Spleen (tissue), 11 donors: ENCODE data around the gene SIPA1L3. TPM values are rescaled to one million over a fixed set of nuclear protein-coding genes. Genes with fewer than 3 reads are reported as not detected.

Experiments
- DNase-seq: peaks from one replicate; pipeline ENCODE4 v3.0.0-alpha.2; 2020
- H3K27ac ChIP-seq, 8 donors: fragments of 200-600 bp; sonication (generic) in 7 of 8; 1 replicate in 4 of 8; 2 replicates in 4 of 8; pipeline versions ENCODE4 v1.5.0 to v1.8.0; 2016 to 2021; ENCODE audit warnings: inconsistent platforms in 4 of 8, mild to moderate bottlenecking in 4 of 8, moderate library complexity in 1 of 8
- H3K27me3 ChIP-seq, 7 donors: fragments of 200-600 bp; sonication (generic) in 6 of 7; replicated peaks in 1 of 7; 1 replicate in 4 of 7; 2 replicates in 3 of 7; pipeline versions ENCODE4 v1.5.0 to v1.8.0; 2016 to 2021; ENCODE audit warnings: inconsistent platforms in 3 of 7, mild to moderate bottlenecking in 1 of 7
- H3K36me3 ChIP-seq, 6 donors: fragments of 200-600 bp; sonication (generic) in 5 of 6; 1 replicate in 4 of 6; 2 replicates in 2 of 6; pipeline versions ENCODE4 v1.5.0 to v1.8.0; 2016 to 2021; ENCODE audit warnings: inconsistent platforms in 2 of 6
- H3K4me1 ChIP-seq, 6 donors: fragments of 200-600 bp; sonication (generic) in 5 of 6; 1 replicate in 3 of 6; 2 replicates in 3 of 6; pipeline versions ENCODE4 v1.5.0 to v1.8.0; 2016 to 2021; ENCODE audit warnings: inconsistent platforms in 3 of 6
- H3K4me3 ChIP-seq, 8 donors: fragments of 200-600 bp; sonication (generic) in 7 of 8; 1 replicate in 4 of 8; 2 replicates in 4 of 8; pipeline versions ENCODE4 v1.5.0 to v1.8.0; 2016 to 2021; ENCODE audit warnings: inconsistent platforms in 4 of 8, mild to moderate bottlenecking in 4 of 8, moderate library complexity in 2 of 8
- H3K9me3 ChIP-seq, 8 donors: fragments of 200-600 bp; sonication (generic) in 7 of 8; 1 replicate in 4 of 8; 2 replicates in 4 of 8; pipeline versions ENCODE4 v1.5.0 to v1.8.0; 2016 to 2021; ENCODE audit warnings: inconsistent platforms in 4 of 8
- CTCF ChIP-seq, 11 experiments: fragments of 200-600 bp in 7 of 11; fragments of 450-650 bp in 4 of 11; sonication (generic) in 4 of 11; IDR thresholded peaks in 8 of 11; conservative IDR thresholded peaks in 3 of 11; 1 replicate in 7 of 11; 2 replicates in 4 of 11; pipeline versions ENCODE4 v1.4.0 to v1.8.0; 2016 to 2021; ENCODE audit warnings: antibody characterized with exemption in 11 of 11, inconsistent platforms in 4 of 11, mild to moderate bottlenecking in 1 of 11
- POLR2A ChIP-seq, 3 donors: fragments of 450-650 bp; IDR thresholded peaks; one replicate each; pipeline ENCODE4 v1.5.1; 2017; ENCODE audit warnings: antibody characterized with exemption in 3 of 3, mild to moderate bottlenecking in 1 of 3
- POLR2AphosphoS5 ChIP-seq, 3 donors: sonication (generic); formaldehyde crosslinking; IDR thresholded peaks; one replicate each; pipeline ENCODE4 v1.5.1; 2017; ENCODE audit warnings: antibody characterized with exemption in 3 of 3
- WGBS, 5 donors: extraction: QIAGEN DNeasy Blood & Tissue Kit in 3 of 5; methylation state at CpG; one replicate each; pipeline versions ENCODE4 v1.1.5 to v1.1.7; 2013 to 2018; 5-methylcytosine and 5-hydroxymethylcytosine counted together
- intact Hi-C: fragments of 100-400 bp; cut with DNase I; formaldehyde crosslinking; loops from one replicate; pipeline ENCODE4 v1.15.0; 2023; ENCODE audit warnings: low total_unique reads
- polyA plus RNA-seq, 3 donors: library from polyadenylated mRNA; stranded (reverse); fragments of 200-250 nt; gene quantifications; one replicate each; pipeline ENCODE4 v1.2.1, GENCODE V29; 2013
- total RNA-seq, 7 donors: library from RNA; depleted of rRNA in 3 of 7; stranded (reverse); fragments of >200 nt in 3 of 7; fragmentation: NEBNext Ultra II Directional in 4 of 7; extraction: Animal tissue kit (Norgen Biotek cat#: 25700) in 4 of 7; gene quantifications; one replicate each; pipeline versions ENCODE4 v1.1.0 to v1.2.1, GENCODE V29; 2016 to 2021
- donor health status: healthy with polysubstance abuse.
- donor health status: DM: no; HTN: no; CAD: no; lungs with moderate emphysema.
- donor health status: DM: no; HTN: no; CAD: no.
- donor health status: Bipolar disorder and iron deficiency.
- donor health status: healthy.
- donor health status: DM: no; HTN: no; CAD: no.
- donor health status: DM: yes; HTN: yes; CAD: no.

Gene SIPA1L3
- total and polyA plus RNA-seq, 10 donors: 5.4 to 62.6 (median 40.3) TPM

- Histone ChIP-seq H3K4me1 (peaks cover 0 to 47% (median 4%) of the 10 kb centered on the region in 6 donors), H3K9me3 (no peaks in the 10 kb centered on the region), H3K4me3 (no peak overlapping the region), H3K36me3 (peaks cover 0 to 11% (median 0%) of the 10 kb centered on the region in 6 donors), H3K27ac (peak overlapping the region in 1 of 8 donors; percentile 10), H3K27me3 (no peaks in the 10 kb centered on the region)
- DNase-seq: peak; percentile 57
- TF ChIP-seq POLR2A (IDR thresholded peaks at IDR 0.05): no peak
- TF ChIP-seq POLR2AphosphoS5 (IDR thresholded peaks at IDR 0.05): no peak
- no peak for TF ChIP-seq CTCF (IDR thresholded peaks at IDR 0.05 in 8 of 11, conservative IDR thresholded peaks at IDR 0.05 in 3 of 11)
- WGBS, 5 donors: 67 to 91% (median 76%) methylated on average over 3 to 4 of the region's 4 CpGs
- intact Hi-C loops: no loop called here
These were observed 84.8 kb downstream of the SIPA1L3 start for GRCh38 chr19:37991841-37992248.

GRCh38 chr19:37992761-37993160, 85.8 kb downstream of the SIPA1L3 start:
- Histone ChIP-seq H3K27me3 (no peaks in the 10 kb centered on the region), H3K27ac (no peak overlapping the region), H3K4me1 (peaks cover 0 to 38% (median 0%) of the 10 kb centered on the region in 6 donors), H3K9me3 (no peaks in the 10 kb centered on the region), H3K4me3 (no peak overlapping the region), H3K36me3 (peaks cover 0 to 11% (median 0%) of the 10 kb centered on the region in 6 donors)
- intact Hi-C loops: no loop called here
- peak in 1 of 3 donors; percentile 20 for TF ChIP-seq POLR2AphosphoS5 (IDR thresholded peaks at IDR 0.05)
- no peak for TF ChIP-seq POLR2A (IDR thresholded peaks at IDR 0.05)
- TF ChIP-seq CTCF (IDR thresholded peaks at IDR 0.05 in 8 of 11, conservative IDR thresholded peaks at IDR 0.05 in 3 of 11): no peak
- 94 to 99% (median 97%) methylated on average over 9 of the region's 9 CpGs for WGBS, 5 donors
- DNase-seq: peak; percentile 54

GRCh38 chr19:37994823-37995130, 87.8 kb downstream of the SIPA1L3 start:
- WGBS, 5 donors: 82 to 95% (median 85%) methylated on average over 8 of the region's 8 CpGs
- TF ChIP-seq POLR2AphosphoS5 (IDR thresholded peaks at IDR 0.05): no peak
- no peak for TF ChIP-seq CTCF (IDR thresholded peaks at IDR 0.05 in 8 of 11, conservative IDR thresholded peaks at IDR 0.05 in 3 of 11)
- no peak for TF ChIP-seq POLR2A (IDR thresholded peaks at IDR 0.05)
- intact Hi-C loops: no loop called here
- Histone ChIP-seq H3K36me3 (peaks cover 0 to 11% (median 0%) of the 10 kb centered on the region in 6 donors), H3K4me1 (peaks cover 0 to 40% (median 7%) of the 10 kb centered on the region in 6 donors), H3K27me3 (no peaks in the 10 kb centered on the region), H3K9me3 (no peaks in the 10 kb centered on the region), H3K4me3 (no peak overlapping the region), H3K27ac (no peak overlapping the region)
- DNase-seq: no peak

- intact Hi-C loops: no loop called here
- Histone ChIP-seq H3K36me3 (peaks cover 0 to 11% (median 0%) of the 10 kb centered on the region in 6 donors), H3K9me3 (no peaks in the 10 kb centered on the region), H3K4me1 (peaks cover 0 to 42% (median 12%) of the 10 kb centered on the region in 6 donors), H3K27me3 (no peaks in the 10 kb centered on the region), H3K27ac (no peak overlapping the region), H3K4me3 (no peak overlapping the region)
- TF ChIP-seq CTCF (IDR thresholded peaks at IDR 0.05 in 8 of 11, conservative IDR thresholded peaks at IDR 0.05 in 3 of 11) (no peak), POLR2A (IDR thresholded peaks at IDR 0.05) (no peak), POLR2AphosphoS5 (IDR thresholded peaks at IDR 0.05) (no peak)
- 90 to 95% (median 94%) methylated on average over 7 of the region's 7 CpGs for WGBS, 5 donors
- no peak for DNase-seq
These were observed 88.3 kb downstream of the SIPA1L3 start for GRCh38 chr19:37995346-37995745.
